AG09319 (cell line): ENCODE results near the gene BPHL.

ENCODE experiments used
- DNase-seq: peaks from one replicate; pipeline ENCODE4 v3.0.0-alpha.2; 2010; ENCODE audit warnings: low read depth; ENCODE audit errors: extremely low read depth
- CTCF ChIP-seq: IDR thresholded peaks from 2 replicates; pipeline ENCODE4 v1.5.1; 2011; ENCODE audit warnings: low read depth, mild to moderate bottlenecking, inconsistent platforms, low read length, moderate library complexity

The BPHL gene

DNA sequence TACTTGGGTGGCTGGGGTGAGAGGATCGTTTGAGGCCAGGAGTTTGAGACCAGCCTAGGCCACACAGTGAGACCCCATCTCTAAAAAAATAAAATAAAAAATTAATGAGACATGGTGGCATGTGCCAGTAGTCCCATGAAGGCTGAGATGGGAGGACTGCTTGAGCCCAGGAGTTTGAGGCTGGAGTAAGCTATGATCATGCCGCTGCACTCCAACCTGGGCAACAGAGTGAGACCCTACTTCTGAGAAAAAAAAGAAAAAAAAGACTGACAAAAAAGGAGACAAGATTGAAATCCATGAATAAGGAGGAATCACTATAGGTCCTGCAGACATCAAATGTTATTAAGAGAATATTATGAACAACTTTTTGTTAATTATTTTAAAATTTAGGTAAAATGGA lies 23.7 kb upstream of the BPHL start:
- DNase-seq = no peak
- TF ChIP-seq CTCF = no peak

DNA sequence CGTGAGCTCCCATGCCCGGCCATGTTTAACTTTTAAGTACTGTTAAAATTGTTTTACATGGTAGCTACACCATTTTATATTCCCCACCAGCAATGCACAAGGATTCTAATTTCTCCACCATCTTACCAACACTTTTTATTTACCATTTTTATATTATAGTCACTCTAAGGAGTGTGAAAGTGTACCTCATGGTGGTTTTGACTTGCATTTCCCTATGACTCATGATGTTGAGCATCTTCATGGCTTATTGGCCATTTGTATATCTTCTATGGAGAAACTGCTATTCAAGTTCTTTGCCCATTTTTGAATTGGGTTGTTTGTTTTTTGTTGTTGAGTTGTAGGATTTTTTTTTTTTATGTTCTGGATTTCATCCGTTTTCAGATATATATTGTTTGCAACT lies 15.6 kb upstream of the BPHL start:
- no peak for DNase-seq
- TF ChIP-seq CTCF = no peak

- no peak for DNase-seq
- TF ChIP-seq CTCF = no peak
These were observed 9.6 kb upstream of the BPHL start for GRCh38 chr6:3108746-3109414.

GRCh38 chr6:3109761-3110160 lies 8.8 kb upstream of the BPHL start:
- DNase-seq = no peak
- TF ChIP-seq CTCF = no peak

- no peak for DNase-seq
- TF ChIP-seq CTCF = no peak
These were observed 4.1 kb upstream of the BPHL start for GRCh38 chr6:3114377-3114776.

- DNase-seq = no peak
- no peak for TF ChIP-seq CTCF
These were observed 579 bp upstream of the BPHL start for GRCh38 chr6:3117912-3118352.

- TF ChIP-seq CTCF = no peak
- DNase-seq = no peak
These were observed 671 bp downstream of the BPHL start for GRCh38 chr6:3119040-3119723.
